AG10803 (cell line): ENCODE results near the gene KATNAL1.

ENCODE experiments used
- DNase-seq: peaks from one replicate; pipeline ENCODE4 v3.0.0; 2010; ENCODE audit warnings: low read depth
- H3K4me3 ChIP-seq: 2 replicates; pipeline ENCODE4 v1.5.1; 2011; ENCODE audit warnings: mild to moderate bottlenecking, low read length, control low read depth
- CTCF ChIP-seq: conservative IDR thresholded peaks from 2 replicates; pipeline ENCODE4 v1.5.1; 2011; ENCODE audit warnings: mild to moderate bottlenecking, low read length, control low read depth, inconsistent platforms

The KATNAL1 gene

DNA sequence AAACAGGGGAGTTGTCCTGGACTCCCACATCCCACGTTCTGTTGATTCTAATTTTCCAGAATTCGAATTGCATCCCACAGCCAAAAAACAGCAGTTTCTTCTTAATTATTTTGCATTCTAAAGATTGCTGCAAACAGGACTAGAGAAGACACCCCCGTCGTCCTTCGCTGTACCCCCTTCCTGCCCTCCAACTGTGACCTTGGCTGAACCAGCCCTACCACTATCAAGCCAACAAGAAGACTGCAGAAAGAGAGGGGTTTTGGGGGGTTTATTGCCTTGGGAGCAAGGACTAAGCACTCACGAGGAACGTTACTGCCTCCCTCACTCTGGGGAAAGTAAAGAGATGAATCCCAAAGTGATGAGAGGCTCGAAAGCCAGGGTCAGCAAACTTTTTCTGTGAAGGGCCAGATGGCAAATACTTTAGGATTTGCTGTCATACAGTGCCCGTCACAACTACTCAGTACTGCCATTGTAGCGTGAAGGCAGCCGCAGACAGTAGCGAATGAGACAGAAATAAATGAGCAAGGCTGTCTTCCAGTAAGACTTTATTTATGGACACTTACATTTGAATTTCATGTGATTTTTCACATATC lies 32.5 kb upstream of the KATNAL1 start:
- peak; percentile 42 for DNase-seq
- no peak for TF ChIP-seq CTCF
- H3K4me3 ChIP-seq = no peak overlapping the region

DNA sequence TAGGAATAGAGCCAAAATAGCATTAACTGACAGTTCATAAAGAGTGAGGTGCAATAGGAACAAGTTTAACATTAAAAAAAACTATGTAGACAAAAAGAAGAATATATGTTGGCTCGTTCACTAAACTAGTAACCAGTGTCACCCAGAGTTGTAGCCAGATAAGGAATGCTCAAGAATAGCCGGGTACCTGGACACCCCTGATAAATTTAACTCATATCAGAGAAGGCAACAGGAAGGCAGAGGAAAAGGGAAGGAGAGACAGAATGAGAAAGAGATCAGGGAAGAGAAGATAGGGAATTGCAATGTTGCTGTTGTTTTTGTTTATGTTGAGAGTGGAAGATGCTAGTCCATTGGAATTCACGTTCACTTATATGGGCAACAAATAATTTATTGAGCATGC lies 31.6 kb upstream of the KATNAL1 start:
- TF ChIP-seq CTCF = no peak
- no peak overlapping the region for H3K4me3 ChIP-seq
- no peak for DNase-seq

- peak; percentile 37 for DNase-seq
- no peak for TF ChIP-seq CTCF
- no peak overlapping the region for H3K4me3 ChIP-seq
Measured at GRCh38 chr13:30338331-30338851, 31.0 kb upstream of the KATNAL1 start.

DNA sequence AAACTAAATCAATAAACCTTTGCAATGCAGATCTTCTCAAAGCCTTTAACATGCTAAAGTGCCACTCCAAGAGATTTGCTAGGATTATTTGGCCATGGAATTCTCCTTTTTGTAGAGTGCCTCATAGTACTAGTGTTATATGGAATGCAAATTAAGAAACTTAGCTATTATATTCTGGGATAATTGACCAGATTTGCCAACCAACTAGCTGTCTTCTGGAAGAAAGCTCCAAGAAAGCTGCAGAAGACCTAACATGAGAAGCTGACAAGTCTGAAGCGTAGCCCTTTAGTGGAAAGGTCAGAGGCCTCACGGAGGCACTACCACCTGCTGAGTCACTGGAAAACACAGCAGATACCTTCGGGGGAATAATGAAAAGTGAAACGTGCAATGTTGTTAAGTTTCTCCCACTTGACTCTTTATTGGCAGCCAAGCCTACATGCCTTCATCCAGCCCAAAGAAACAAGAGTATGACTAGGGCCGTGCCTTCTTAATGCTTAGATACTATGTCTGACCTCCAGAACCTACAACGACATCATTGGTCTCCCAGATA lies 29.8 kb upstream of the KATNAL1 start:
- no peak for TF ChIP-seq CTCF
- no peak for DNase-seq
- no peak overlapping the region for H3K4me3 ChIP-seq

GRCh38 chr13:30334663-30335386 lies 27.5 kb upstream of the KATNAL1 start:
- peak; percentile 41 for TF ChIP-seq CTCF
- DNase-seq = no peak
- no peak overlapping the region for H3K4me3 ChIP-seq

DNA sequence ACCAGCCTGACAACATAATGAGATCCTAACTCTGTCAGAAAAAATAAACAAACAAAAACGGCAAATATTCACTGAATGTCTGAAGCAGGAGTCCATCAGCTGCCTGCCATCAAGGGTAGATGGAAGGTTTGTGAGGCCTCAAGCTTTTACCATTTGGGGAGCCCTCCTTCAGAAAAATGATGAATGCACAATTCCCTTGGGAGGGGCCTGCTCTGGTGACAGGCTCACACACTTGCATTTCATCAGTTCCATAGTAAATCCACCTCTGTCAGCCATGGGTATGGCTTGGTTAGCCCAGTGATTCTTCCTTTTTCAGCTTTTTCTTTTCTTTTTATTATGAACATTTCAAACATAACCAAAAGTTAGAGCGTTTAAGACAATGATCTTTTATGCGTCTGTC lies 26.3 kb upstream of the KATNAL1 start:
- no peak for DNase-seq
- no peak for TF ChIP-seq CTCF
- no peak overlapping the region for H3K4me3 ChIP-seq
